ENCODE measurements around the gene PTPRD. TPM values are rescaled to one million over a fixed set of nuclear protein-coding genes. Genes with fewer than 3 reads are reported as not detected.

Gene PTPRD
- total RNA-seq, 1 donor from 2014 or later: 6.9 TPM

DNA sequence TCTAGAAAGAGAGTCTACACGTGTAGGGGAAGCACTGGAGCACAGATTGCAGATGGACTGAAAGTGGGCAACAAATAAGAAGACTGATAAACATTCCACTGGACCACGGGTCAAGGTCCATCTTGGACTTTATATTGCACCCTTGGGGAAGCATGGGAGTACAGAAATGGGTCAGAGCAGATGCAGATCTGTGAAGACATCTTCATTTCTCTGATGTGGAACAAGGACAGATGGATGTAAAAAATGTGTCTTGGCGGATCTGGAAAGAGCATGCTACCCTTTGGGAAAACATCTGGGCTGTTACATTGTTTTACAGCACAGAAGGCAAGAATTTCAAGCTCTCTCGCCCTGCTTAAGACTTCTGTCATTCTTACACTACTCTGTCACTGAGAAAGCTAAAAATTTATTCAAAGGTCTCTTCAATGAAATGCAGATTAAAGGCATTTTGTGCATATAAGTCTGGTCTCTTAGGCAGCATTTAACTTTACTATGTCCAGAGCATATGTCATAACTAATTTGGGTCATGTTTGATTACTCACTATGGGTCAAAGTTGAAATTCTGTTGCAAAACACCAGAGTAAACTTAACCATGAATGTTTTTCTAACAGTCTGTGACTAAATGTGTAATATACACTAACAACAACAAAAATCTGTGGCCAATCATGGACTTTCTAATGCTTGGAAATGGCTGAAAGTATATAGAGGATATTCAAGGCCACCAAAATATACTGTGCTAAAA is 2056.9 kb downstream of the PTPRD start:
- intact Hi-C loops (cut with DNase I): no loop called here
- no peak for DNase-seq (ENCODE audit: low spot score in 2 of 2)
- Histone ChIP-seq H3K4me1 (no peaks in the 10 kb centered on the region), H3K27me3 (no peaks in the 10 kb centered on the region), H3K36me3 (no peaks in the 10 kb centered on the region), H3K9me3 (no peaks in the 10 kb centered on the region), H3K4me3 (no peak overlapping the region), H3K27ac (no peak overlapping the region)
- TF ChIP-seq, protein P1, sequence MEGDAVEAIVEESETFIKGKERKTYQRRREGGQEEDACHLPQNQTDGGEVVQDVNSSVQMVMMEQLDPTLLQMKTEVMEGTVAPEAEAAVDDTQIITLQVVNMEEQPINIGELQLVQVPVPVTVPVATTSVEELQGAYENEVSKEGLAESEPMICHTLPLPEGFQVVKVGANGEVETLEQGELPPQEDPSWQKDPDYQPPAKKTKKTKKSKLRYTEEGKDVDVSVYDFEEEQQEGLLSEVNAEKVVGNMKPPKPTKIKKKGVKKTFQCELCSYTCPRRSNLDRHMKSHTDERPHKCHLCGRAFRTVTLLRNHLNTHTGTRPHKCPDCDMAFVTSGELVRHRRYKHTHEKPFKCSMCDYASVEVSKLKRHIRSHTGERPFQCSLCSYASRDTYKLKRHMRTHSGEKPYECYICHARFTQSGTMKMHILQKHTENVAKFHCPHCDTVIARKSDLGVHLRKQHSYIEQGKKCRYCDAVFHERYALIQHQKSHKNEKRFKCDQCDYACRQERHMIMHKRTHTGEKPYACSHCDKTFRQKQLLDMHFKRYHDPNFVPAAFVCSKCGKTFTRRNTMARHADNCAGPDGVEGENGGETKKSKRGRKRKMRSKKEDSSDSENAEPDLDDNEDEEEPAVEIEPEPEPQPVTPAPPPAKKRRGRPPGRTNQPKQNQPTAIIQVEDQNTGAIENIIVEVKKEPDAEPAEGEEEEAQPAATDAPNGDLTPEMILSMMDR (IDR thresholded peaks at IDR 0.05): no peak

DNA sequence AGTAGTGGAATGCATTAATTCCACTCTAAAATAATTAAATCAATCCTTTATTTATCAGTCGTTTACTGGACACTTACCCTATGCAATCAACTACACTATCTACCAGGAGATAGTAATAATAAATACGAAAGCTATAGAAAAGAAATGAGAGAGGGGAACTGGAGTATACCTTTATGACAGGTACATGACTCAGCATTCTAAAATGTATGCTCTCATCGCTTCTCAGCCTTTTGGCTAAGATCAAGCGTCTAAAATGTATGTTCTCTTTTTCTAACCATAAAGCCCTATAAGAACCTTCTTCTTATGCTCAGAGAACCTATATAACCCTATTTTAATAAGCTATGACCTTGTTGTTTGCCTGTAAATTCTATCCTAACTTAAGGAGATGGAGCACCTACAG is 2059.4 kb downstream of the PTPRD start:
- H3K36me3 ChIP-seq: no peaks in the 10 kb centered on the region
- intact Hi-C loops (cut with DNase I): no loop called here
- TF ChIP-seq, protein P1 (IDR thresholded peaks at IDR 0.05): no peak
- H3K4me3 ChIP-seq: no peak overlapping the region
- DNase-seq (ENCODE audit: low spot score in 2 of 2): no peak
- H3K27me3 ChIP-seq: no peaks in the 10 kb centered on the region
- H3K27ac ChIP-seq: no peak overlapping the region
- no peaks in the 10 kb centered on the region for H3K9me3 ChIP-seq
- H3K4me1 ChIP-seq: no peaks in the 10 kb centered on the region

DNA sequence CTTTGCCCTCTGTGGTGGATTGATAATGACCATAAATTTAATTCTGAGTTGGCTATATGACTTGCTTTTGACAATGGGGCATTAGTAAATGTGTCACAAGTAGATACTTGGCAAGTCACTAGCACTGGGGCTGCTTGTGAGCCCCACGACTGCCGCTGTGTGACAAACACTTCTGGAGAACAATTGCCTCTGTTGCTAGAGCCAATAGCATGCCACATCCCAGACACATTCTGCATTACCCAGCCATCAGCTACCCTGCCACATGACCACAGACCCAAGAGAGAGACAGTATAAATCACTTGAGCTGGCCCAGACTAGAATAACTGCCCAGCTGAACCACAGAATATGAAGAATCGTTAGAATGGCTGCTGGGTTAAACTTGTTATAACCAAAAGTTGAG is 2060.1 kb downstream of the PTPRD start:
- intact Hi-C loops (cut with DNase I): no loop called here
- Histone ChIP-seq H3K9me3 (no peaks in the 10 kb centered on the region), H3K36me3 (no peaks in the 10 kb centered on the region), H3K27me3 (no peaks in the 10 kb centered on the region), H3K4me3 (no peak overlapping the region), H3K27ac (no peak overlapping the region), H3K4me1 (no peaks in the 10 kb centered on the region)
- TF ChIP-seq, protein P1 (IDR thresholded peaks at IDR 0.05): no peak
- DNase-seq (ENCODE audit: low spot score in 2 of 2): no peak

DNA sequence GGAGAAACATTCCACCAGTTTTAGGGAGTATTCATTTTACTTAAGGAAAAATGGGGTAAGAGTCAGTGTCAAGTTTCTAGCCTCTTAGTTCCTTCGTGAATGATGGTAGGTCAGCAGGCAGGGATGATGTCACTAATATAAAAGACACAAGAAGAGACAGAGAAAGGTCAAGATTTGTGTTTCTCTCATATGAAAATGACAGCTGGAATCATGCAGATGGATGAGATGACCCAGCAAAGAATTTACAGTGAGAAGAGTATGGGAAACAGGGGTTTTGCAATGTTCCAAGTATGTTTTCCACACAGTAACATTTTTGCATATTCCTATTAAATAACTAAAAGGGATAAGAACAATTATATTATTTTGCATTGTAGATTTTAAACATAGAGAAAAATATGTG is 2063.6 kb downstream of the PTPRD start:
- TF ChIP-seq, protein P1 (IDR thresholded peaks at IDR 0.05): no peak
- Histone ChIP-seq H3K27ac (no peak overlapping the region), H3K4me3 (no peak overlapping the region), H3K9me3 (no peaks in the 10 kb centered on the region), H3K27me3 (no peaks in the 10 kb centered on the region), H3K36me3 (no peaks in the 10 kb centered on the region), H3K4me1 (no peaks in the 10 kb centered on the region)
- no peak for DNase-seq (ENCODE audit: low spot score in 2 of 2)
- intact Hi-C loops (cut with DNase I): no loop called here

DNA sequence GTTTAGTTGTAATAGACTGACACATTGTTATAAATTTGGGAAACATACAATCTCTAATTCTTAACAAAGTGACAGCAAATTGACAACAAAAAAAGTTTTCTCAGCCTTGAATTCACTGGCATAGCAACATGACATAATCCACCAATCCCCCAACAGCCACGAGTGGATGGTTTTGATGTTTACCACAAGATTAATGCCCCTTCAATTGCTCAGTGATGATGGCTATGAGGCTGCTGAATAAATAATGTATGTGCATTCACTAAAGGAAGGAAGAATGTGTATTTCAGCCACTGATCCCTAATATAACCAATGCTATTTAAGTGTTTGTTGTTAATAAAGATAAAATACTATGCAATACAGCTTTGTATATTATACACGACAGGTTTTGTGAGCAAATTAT is 2069.6 kb downstream of the PTPRD start:
- Histone ChIP-seq H3K4me1 (no peaks in the 10 kb centered on the region), H3K9me3 (no peaks in the 10 kb centered on the region), H3K27ac (no peak overlapping the region), H3K4me3 (no peak overlapping the region), H3K27me3 (no peaks in the 10 kb centered on the region), H3K36me3 (no peaks in the 10 kb centered on the region)
- intact Hi-C loops (cut with DNase I): no loop called here
- TF ChIP-seq, protein P1 (IDR thresholded peaks at IDR 0.05): no peak
- DNase-seq (ENCODE audit: low spot score in 2 of 2): no peak

DNA sequence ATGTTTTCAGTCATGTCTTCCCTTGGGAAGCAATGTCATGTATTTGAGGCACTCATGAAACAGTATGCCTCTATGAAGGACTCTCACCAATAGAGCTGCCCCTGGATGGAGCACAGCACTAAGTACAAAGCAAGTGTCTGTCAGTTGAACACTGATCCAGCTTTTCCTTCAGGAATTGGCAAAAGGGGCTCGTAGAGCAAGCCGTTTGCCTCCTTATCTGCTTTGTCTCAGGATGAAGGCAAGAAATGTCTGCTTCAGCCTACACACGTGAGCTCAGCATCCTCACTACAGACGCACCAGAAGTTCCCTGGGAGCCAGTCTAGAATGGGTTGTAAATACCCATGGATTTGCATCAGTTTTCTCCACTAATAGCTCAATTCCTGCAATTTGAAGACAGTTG is 2070.3 kb downstream of the PTPRD start:
- DNase-seq (ENCODE audit: low spot score in 2 of 2): no peak
- TF ChIP-seq, protein P1 (IDR thresholded peaks at IDR 0.05): no peak
- Histone ChIP-seq H3K36me3 (no peaks in the 10 kb centered on the region), H3K4me1 (no peaks in the 10 kb centered on the region), H3K9me3 (no peaks in the 10 kb centered on the region), H3K27me3 (no peaks in the 10 kb centered on the region), H3K27ac (no peak overlapping the region), H3K4me3 (no peak overlapping the region)
- intact Hi-C loops (cut with DNase I): no loop called here
